DOHH2 (cell line): ENCODE results near the gene ZNF565.

Experiments used
- CTCF ChIP-seq: fragments of 200-600 bp; sonication (generic); IDR thresholded peaks from one replicate; pipeline ENCODE4 v1.5.1; 2014; ENCODE audit warnings: antibody characterized with exemption, mild to moderate bottlenecking, low read depth, low read length; ENCODE audit not compliant: poor library complexity, severe bottlenecking
- EZH2phosphoT487 ChIP-seq: fragments of 200-600 bp; sonication (generic); IDR thresholded peaks from 2 replicates; pipeline ENCODE4 v1.6.1; 2017; ENCODE audit warnings: borderline replicate concordance, mild to moderate bottlenecking, antibody characterized with exemption, low read length, moderate library complexity, mixed read lengths

DNA sequence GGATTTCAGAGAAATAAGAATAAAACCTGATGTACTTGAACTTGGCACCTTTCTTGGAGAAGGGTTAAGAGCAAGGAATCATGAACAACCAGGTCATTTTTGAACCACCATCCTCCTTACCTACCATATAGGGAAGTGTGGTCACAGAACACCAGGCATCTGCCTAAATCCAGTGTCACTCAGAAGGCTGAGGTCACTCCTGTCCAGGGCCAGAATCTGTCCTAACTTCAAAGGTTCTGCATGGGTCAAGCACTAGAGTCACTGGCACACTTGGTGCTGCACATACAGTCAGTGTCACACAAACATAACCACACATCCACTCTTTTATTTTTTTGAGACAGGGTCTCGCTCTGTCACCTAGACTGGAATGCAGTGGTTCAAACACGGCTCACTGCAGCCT, 1.6 kb downstream of the ZNF565 start:
- no peak for TF ChIP-seq CTCF
- TF ChIP-seq EZH2phosphoT487, result no peak
